Body of pancreas (tissue), 4 donors: ENCODE data around the gene RILPL1.

Experiments used
- POLR2A ChIP-seq, 3 donors: fragments of 450-650 bp; IDR thresholded peaks; one replicate each; pipeline ENCODE4 v1.6.1; 2016; ENCODE audit warnings: antibody characterized with exemption in 3 of 3, mild to moderate bottlenecking in 2 of 3
- TF ChIP-seq, protein P1 (sequence below), 7 experiments: fragments of 450-650 bp in 4 of 7; fragments of 200-600 bp in 3 of 7; sonication (generic) in 3 of 7; IDR thresholded peaks; one replicate each; pipeline ENCODE4 v1.5.1; 2016 to 2019; ENCODE audit warnings: antibody characterized with exemption in 7 of 7

DNA sequence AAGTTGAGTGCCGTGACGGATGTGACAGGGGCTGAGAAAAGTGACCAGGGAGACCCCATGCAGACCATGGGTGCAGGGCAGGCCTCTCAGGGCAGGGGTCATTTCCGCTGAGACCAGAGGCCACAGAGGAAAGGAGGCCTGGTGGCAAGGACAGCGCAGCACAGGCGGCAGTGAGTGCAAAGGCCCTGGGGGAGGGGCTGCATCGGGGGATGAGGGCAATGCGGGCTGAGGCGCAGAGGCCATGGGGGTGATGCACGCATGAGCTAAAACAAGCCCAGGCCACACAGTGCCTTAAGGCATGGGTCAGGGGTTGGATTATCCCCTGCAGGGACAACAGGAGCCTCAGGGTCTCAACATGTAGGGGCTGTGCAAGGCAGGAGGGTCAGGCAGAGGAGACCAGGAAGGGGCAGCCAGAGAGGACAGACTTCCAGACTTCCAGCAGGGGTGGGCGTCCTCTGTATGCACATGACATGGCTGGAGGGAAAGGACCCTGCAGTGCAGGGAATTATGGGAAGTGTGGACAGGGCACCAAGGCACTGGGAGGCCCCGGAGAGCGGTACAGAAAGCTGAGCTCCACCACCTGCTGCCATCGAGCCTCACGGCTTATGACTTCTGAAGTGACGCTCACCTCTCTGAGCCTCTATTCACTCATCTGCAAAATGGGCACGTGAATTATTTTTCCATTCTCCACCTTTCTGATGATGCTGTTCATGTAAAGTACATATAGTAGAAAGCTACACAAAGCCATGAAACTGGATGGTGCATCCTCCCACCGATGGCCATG, 27.3 kb downstream of the RILPL1 start:
- TF ChIP-seq, protein P1, sequence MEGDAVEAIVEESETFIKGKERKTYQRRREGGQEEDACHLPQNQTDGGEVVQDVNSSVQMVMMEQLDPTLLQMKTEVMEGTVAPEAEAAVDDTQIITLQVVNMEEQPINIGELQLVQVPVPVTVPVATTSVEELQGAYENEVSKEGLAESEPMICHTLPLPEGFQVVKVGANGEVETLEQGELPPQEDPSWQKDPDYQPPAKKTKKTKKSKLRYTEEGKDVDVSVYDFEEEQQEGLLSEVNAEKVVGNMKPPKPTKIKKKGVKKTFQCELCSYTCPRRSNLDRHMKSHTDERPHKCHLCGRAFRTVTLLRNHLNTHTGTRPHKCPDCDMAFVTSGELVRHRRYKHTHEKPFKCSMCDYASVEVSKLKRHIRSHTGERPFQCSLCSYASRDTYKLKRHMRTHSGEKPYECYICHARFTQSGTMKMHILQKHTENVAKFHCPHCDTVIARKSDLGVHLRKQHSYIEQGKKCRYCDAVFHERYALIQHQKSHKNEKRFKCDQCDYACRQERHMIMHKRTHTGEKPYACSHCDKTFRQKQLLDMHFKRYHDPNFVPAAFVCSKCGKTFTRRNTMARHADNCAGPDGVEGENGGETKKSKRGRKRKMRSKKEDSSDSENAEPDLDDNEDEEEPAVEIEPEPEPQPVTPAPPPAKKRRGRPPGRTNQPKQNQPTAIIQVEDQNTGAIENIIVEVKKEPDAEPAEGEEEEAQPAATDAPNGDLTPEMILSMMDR (IDR thresholded peaks at IDR 0.05), result no peak
- TF ChIP-seq POLR2A (IDR thresholded peaks at IDR 0.05), result no peak
